ENCODE results near the gene CLIP4.
"Not testable (repeated sequence)": the region's sequence is repeated elsewhere in the genome, so short reads cannot be mapped to it uniquely, and the experiment has no call there.

The CLIP4 gene

DNA sequence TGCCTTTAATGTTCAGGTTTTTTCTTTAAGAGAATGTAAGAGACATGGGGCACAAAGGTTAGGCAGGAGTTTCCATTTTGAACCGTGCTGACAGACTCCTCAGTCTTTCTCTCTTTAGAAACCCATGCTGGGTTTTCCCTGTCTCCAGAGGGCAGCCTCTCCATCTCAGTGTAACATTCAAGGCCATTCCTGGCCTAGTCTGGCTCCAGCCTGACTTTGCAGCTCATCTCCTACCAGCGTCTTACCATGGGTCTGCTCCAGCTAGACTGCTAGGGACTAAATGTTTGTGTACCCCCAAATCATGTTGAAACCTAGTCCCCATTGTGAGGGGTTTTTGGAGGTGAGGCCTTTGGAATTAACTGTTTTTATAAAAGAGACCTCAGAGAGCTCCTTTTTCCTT, 9.8 kb upstream of the CLIP4 start:
- DNase-seq = no peak

DNA sequence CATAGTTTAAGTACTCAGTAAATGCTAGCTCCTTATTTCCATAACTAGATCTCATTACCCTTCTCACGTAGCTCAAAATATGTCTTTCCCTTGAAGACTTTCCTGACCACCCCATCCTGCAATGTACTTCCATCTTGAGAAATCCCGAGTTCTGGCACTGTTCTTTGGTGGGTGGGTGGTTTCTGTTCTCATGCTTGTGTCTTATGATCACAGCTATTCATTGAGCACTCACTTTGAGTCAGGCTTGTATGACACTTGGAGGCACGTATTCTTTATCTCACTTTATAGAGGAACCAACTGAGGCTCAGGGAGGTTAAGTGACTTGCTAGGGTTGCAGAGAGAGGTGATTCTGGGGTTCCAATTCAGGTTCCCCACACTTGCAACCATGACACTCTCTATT, 9.0 kb upstream of the CLIP4 start:
- DNase-seq = no peak

DNA sequence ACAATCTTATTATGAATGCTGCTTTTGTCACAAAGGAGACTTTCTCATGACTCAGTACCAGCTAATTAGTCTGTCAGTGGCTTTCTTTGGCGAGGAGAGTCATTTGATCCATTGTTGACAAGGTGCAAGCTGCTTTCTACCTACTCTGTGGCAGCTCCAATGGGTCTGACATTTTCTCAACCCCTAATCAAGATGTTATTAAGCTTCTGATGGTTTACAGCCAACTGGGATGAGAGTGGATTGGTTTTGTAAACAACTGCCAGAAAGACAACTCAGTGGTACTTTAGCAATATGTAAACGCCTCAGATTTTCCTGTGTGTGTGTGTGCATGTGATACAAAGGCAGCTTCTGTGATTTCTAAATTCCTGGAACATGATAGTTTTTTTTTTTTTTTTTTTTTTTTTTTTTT, 8.2 kb upstream of the CLIP4 start:
- no peak for DNase-seq

DNA sequence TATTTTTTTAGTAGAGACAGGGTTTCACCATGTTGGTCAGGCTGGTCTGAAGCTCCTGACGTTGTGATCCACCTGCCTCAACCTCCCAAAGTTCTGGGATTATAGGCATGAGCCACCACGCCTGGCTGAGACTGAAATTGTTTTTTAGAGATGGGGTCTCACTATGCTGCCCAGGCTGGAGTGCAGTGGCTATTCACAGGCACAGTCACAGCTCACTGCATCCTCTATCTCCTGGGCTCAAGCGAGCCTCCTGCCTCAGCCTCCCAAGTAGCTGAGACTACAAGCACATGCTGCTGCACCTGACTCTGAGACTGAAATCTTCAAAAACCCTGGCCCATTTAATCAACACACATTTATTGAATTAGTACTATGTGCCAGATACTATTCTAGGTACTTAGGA, 7.7 kb upstream of the CLIP4 start:
- not testable (repeated sequence) for DNase-seq

DNA sequence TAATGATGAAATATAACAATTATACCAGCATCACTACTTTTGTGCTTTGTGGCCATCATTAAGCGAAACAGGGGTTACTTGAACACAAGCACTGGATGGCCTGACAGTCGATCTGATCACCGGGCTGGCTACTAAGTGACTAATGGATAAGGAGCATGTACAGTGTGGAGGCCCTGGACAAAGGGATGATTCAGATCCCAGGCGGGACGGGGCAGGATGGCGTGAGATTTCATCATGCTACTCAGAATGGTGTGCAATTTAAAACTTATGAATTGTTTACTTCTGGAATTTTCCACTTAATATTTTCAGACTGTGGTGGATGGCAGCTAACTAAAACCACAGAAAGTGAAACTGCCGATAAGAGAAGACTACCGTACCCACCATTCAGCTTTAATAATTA, 7.0 kb upstream of the CLIP4 start:
- no peak for DNase-seq

DNA sequence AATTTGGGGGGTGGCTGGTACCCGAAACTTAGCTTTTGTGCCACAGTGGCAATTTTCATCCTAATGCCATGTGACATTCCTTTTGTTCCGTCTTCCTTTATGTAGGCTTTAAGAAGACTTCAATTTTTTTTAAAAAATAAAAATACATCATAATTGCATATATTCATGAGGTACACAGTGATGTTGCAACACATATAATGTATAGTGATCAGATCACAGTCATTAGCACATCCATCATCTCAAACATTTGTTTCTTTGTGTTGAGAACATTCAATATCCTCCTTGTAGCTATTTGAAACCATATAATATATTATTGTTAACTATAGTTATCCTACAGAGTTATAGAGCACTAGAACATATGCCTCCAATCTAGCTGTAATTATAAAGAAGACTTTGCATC, 6.0 kb upstream of the CLIP4 start:
- no peak for DNase-seq

DNA sequence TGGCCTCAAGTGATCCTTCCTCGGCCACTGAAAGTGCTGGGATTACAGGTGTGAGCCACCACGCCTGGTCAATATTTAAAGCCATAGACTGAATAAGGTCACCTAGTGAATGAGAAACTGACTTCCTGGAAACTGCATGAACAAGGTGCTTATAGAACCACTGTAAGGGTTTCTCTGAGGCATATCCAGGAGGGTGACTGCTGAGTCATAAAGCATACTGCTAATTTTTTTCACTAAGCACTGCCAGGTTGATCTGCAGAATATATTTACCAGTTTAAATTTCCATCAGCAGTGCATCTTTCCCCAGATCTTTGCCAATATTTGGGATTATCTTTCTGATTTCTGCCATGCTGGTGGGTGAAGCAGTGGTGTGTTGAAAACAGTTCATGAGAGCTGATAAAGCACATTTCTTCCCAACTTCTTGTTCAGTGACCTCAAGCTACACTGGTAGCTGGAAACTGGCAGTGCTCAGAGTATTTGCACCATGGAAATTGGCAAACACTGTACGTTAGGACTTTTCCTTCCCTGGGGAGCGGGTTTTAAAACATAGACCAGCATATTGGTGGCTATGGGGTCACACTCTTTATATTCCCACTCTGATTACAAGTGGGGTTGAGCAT, 4.2 kb upstream of the CLIP4 start:
- no peak for DNase-seq

DNA sequence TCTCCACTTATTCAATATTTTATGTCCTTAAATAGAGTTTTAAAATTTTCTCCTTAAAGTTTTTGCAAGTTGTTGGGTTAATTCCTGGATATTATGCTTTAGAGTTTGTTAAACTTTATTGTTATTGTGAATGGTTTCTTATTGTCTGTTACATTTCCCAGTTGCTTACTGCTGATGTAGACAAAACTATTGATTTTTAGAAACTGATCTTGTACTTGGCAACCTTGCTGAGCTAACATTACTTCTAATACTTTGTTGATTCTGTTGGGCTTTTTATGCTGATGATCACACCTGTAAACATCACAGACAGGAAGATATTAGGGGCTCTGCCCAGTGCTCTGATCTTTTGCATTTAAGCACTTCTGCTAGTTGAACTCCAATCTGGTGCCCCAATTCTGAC, 2.8 kb upstream of the CLIP4 start:
- no peak for DNase-seq

DNA sequence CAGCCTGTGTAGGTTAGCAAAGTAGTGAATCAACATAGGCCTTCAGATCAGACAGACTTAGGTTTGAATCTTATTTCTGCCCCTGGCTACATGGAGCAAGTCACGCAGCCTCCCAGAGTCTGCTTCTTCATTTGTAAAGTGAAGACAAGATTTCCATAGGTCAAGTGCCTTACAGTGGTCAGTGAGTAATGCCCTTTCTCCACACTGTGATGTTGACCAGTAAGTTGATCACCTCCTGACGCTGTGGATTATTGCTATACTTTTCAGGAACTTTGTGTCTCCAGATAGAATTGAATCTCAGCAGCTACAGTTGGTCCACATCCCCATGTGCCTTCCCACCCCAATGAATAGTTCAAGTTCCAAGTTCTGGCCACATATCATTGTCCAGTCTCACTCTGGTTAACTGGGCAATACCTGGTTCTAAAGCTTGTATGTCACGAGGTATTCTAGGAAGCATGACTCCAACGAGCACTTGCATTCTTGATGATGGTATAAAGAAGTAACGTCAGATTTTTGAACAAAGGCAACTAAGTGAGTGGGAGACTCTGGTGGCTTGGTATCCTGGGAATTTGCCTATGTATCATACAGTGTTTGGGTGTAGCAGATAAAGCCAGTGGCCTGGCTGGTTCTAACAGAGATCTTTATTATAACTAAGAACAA, 2.1 kb upstream of the CLIP4 start:
- DNase-seq = no peak

DNA sequence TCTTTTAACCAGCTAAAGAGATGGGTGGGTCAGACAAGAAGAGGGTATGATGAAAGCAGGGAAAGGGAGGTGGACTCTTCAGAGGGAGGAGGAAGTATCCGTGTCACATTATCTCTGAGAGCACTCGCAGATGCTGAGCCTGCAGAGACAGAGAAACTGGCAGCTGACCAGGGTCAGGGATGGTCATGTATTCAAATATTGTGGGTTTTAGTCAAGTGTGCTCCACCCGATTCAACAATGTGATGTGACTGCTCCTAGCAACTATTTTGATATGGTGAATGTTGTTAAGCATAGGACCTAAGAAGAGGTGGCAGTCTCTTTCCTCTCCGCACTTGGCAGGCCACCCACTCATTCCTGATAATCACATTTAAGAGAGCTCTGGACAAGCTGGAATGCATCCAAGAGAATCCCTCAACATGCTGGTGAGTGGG, 1.3 kb upstream of the CLIP4 start:
- no peak for DNase-seq

DNA sequence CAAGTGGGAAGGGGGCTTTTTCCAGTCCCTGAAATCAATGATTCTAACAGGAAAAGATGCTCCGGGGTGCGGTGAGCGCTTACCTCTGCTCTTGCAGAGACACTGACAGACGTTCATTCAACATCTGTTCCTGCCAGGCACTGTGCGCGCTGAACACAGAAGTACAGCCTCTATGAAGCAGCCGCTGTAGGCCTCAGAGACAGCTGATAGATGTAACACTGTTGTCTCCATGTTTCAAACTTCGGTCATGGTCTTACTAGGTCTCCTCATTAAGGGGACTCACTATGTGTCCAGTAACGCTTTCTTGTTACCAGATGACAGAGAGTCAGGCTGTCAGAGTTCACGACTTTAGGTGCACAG, 649 bp upstream of the CLIP4 start:
- DNase-seq = no peak

DNA sequence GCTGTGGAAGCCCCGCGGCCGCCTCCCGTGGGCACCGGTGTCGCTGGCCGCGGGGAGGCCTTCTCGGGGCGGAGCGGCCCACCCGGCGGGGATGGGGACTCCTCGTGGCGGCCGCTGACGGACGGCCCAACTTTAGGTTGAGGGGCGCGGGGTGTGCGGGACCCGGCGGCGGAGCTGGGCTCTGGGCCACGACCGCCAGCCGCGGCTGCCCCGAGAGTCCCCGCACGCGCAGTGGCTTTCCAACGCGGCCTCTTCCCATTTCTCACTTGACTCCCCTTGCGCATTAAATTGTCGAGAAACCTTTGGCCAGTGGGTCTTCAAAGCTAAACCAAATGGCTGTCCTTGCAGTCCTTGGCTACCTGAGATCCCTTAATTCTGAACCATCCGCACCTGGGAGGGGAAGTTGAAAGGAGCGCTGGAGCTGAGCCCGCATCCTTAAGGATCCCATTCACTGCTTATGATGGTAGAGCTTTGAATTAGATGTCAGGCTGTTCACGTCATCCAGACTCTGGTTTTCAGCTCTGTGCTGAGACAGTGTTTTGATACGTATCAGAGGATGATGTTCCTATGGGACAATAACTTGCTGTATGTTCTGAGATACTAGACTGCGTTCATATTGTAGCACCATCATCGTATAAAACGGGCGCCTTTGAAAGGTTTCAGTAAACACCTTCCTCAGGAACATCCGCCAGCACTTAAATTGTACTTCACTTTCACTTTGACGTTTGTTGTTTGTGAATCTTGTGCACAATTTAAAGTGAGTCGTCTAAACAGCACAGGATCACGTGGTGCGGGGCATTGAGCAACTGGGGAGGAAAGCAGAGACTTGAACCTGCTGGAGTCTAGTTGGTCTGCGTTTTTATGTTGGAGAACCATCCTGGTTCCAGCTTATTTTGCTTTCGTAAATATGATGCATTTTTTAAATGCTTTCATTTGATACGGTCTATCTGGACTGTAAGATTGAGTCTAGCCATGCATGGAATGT, 874 bp downstream of the CLIP4 start:
- DNase-seq = peak; percentile 62

DNA sequence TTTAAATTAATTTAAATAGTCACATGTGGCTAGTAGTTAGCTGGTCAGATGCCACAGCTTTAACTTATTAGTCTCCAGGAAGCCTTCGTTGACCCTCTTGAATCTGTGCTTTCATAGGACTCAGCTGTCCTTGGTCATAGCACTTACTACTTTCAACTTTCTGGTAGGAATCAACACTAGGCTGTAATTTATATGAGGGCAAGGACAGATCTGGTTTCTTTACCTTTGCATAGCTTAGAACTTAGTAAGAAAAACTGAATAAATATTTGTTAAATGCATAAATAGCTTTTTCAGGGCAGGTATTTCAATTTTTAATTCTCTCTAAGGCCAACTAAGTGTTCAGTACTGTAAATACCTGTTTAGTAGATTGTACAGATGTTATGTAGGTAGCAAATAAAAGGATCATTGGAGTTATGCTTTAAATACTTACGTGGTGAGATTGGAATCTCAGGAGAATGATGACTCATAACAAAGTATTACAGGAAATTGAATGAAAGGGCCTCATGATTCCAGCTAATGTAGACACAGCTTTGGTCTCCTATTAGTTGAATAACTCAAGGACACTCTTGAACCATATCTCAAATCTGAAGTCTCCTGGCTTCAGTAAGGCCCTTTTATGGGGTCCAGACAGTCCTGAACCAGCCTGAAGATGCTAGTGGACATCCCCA, 2.6 kb downstream of the CLIP4 start:
- no peak for DNase-seq

DNA sequence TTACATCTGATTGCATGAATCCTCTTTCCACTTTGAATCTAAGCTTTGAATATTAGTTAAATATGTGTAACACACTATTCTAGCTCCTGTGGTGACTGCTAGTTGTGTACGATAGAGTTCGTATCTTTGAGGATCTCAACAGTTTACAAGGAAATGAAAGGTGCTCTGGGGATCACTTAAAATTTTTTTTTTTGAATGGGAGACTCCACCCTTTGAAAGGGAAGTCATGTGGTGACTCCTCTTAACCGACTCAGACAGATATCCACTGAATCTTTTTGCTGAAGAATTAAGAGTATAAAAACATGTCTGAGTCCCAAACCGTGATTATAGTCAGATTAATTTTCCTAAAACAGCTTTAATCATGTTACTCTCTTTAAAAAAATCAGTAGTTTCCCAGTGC, 4.0 kb downstream of the CLIP4 start:
- DNase-seq = no peak

DNA sequence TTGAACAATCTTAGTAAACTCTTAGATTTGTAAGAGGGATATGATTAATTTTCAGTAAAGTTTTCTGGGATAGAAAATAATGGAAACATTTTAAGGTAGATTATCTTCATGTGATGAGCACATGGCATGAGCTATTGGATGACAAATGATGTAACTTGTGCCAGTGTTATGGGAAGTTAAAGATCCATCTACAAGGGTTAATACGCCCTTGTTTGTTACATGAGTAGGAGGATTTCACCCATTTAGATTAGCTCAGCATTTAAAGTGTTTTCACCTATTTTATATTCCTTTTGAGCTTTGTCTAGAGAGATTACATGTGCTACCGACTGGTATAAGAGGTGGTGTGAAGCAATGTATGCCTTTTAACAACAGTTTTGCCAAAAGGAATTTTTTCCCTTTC, 5.6 kb downstream of the CLIP4 start:
- DNase-seq = no peak

DNA sequence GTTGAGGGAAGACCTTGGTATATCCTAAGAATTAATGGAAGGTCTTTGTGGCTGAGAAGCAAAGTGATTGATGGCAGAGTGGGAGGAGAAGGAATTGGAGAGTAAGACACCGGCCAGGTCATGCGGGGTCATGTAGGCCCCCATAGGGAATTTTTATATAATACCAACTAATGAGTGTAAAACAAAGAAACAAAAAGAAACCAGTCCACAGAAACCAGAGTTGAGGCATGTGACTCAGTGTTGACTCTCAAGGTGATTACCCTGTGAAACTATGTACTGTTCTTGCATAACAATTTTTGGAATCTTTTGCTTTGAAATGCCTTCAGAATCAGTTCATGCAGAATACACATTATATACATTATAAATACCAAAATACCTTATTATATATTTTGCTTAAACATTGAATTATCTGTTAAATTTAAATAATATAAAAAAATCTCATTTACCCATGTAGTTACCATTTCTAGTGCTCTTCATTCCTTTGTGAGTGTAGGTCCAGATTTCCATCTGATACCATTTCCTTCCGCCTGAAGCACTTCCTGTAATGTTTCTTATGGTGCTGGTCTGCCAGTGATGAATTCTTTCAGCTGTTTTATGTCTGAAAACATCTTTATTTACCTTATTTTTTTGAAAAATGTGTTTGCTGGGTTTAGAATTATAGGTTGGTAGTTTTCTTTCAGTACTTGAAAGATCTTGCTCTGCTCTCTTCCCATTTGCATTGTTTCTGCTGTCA, 8.6 kb downstream of the CLIP4 start:
- no peak for DNase-seq

DNA sequence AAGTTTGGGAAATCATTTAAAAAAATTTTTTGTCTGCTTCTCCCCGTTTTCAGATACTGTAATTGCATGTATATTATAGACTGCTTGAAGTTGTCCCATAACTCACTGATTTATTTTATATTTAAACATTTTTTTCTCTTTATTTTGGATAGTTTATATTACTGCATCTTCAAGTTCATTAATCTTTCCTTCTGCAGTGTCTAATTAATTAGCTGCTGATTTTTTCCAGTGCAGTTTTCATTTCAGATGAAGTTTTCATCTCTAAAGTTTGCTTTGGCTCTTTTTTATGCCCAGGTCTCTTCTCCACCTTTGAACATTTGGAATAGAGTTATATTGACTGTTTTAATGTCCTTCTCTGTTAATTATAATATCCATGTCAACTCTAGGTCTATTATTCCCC, 9.3 kb downstream of the CLIP4 start:
- no peak for DNase-seq

DNA sequence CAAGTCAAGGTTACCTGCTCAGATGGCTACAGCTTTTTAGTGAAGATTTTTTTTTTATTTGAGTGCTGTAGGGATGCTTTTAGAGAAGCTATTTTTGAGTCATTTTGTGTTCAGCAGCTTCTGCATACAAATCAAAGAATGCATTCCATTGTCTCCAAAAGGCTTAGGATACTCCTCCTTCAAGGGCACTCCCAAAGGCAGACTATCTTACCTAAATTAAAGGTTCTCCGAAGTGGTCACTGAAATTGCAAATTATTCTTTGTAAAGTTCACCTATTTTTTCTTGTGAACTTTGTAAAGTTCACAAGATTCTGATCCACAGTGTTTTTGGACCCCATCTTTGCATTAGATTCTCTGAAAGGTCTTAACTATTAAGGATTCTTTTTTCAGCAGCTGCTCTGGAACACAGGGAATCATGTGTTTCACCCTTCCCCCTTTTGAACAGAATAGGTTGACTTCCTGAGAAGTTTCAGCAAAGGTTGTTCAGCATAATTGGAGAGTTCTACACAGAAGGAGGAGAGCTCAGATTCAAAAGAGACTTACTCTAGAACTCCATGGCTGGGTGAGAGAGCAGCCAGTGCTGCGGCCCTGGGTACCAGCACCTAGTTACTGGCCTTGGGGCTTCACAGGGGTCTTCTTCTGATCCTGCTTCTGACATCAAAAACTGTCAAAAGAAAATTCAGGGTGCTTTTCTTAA, 14.5 kb downstream of the CLIP4 start:
- DNase-seq = no peak

DNA sequence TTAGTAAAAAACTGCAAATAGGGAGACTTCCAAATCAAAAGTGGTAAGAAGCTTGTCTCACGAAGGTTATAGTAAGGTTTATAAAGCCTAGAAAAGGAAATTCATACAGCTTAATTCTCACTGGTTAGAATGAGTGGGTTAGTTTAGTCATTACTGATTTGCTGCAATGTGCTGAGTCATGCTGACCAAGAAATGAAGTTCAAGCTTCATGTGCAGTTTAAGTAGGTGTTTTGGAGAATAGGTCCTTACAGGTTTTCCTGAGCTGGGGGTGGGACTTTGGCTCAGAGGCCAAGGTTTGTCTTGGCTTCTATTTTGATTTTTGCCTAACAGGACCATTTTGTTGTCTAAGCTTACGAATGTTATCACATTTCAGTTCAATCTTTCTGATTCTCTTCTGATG, 15.1 kb downstream of the CLIP4 start:
- DNase-seq = no peak

DNA sequence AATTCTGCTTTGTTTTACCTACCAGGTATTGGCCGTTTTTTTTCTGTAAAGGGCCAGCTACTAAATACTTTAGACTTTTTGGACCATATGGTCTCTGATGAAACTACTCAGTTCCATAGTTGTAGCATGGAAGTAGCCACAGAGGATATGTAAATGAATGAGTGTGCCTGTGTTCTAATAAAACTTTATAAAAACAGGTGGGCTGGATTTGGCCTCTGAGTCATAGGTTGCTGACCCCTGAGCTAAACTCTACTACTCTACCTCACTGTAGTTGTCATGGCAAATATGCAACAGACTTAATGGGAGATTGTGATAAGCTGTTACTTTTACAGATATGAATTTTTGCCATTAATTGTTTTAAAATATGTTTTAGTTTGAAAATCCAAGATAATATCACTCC, 19.7 kb downstream of the CLIP4 start:
- DNase-seq = no peak

DNA sequence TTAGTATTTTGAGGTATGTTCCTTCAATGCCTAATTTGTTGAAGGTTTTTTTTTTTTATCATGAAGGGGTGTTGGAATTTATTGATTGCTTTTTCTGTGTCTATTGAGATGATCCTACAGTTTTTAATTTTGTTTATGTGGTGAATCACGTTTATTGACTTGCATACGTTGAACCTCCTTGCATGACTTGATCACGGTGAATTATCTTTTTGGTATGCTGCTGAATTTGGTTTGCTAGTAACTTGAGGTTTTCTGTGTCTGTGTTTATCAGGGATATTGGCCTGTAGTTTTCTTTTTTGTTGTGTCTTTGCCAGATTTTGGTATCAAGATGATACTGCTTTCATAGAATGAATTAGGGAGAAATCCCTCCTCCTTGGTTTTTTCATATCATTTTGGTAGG, 23.9 kb downstream of the CLIP4 start:
- no peak for DNase-seq

DNA sequence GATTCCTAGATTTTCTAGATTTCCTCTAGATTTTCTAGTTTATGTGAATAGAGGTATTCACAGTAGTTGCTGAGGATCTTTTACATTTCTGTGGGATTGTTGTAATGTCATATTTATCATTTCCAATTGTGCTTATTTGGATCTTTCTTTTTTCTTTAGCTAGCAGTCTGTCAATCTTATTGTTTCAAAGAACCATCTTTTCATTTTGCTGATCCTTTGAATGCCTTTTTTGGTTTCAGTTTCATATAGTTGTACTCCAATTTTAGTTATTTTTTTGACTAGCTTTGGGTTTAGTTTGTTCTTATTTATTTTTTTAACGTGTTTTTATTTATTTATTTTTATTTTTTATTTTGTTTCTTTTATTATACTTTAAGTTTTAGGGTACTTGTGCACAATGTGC, 24.5 kb downstream of the CLIP4 start:
- DNase-seq = no peak
